Measurements from ENCODE around the gene ETNK2.

- TF ChIP-seq, protein P1, sequence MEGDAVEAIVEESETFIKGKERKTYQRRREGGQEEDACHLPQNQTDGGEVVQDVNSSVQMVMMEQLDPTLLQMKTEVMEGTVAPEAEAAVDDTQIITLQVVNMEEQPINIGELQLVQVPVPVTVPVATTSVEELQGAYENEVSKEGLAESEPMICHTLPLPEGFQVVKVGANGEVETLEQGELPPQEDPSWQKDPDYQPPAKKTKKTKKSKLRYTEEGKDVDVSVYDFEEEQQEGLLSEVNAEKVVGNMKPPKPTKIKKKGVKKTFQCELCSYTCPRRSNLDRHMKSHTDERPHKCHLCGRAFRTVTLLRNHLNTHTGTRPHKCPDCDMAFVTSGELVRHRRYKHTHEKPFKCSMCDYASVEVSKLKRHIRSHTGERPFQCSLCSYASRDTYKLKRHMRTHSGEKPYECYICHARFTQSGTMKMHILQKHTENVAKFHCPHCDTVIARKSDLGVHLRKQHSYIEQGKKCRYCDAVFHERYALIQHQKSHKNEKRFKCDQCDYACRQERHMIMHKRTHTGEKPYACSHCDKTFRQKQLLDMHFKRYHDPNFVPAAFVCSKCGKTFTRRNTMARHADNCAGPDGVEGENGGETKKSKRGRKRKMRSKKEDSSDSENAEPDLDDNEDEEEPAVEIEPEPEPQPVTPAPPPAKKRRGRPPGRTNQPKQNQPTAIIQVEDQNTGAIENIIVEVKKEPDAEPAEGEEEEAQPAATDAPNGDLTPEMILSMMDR (IDR thresholded peaks at IDR 0.05): no peak
- TF ChIP-seq HDAC2 (IDR thresholded peaks at IDR 0.05) (no peak), RFX5 (IDR thresholded peaks at IDR 0.05) (no peak), POLR2A (IDR thresholded peaks at IDR 0.05; ENCODE audit: low read length) (no peak), JUN (IDR thresholded peaks at IDR 0.05) (no peak), RCOR1 (IDR thresholded peaks at IDR 0.05; ENCODE audit: low read depth, low read length) (no peak), ZSCAN20 (CRISPR knock-in tag; IDR thresholded peaks at IDR 0.05) (no peak), NFE2L2 (conservative IDR thresholded peaks at IDR 0.05; ENCODE audit: low read length) (no peak), MAFK (IDR thresholded peaks at IDR 0.05; ENCODE audit: partially characterized antibody) (no peak), NR3C1 (IDR thresholded peaks at IDR 0.05) (no peak)
- TF ChIP-seq, protein P2, sequence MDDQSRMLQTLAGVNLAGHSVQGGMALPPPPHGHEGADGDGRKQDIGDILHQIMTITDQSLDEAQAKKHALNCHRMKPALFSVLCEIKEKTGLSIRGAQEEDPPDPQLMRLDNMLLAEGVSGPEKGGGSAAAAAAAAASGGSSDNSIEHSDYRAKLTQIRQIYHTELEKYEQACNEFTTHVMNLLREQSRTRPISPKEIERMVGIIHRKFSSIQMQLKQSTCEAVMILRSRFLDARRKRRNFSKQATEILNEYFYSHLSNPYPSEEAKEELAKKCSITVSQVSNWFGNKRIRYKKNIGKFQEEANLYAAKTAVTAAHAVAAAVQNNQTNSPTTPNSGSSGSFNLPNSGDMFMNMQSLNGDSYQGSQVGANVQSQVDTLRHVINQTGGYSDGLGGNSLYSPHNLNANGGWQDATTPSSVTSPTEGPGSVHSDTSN (IDR thresholded peaks at IDR 0.05): no peak
- TF ChIP-seq, protein P3, sequence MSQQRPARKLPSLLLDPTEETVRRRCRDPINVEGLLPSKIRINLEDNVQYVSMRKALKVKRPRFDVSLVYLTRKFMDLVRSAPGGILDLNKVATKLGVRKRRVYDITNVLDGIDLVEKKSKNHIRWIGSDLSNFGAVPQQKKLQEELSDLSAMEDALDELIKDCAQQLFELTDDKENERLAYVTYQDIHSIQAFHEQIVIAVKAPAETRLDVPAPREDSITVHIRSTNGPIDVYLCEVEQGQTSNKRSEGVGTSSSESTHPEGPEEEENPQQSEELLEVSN (IDR thresholded peaks at IDR 0.05; ENCODE audit: borderline replicate concordance, low read depth): no peak
These were observed 14.4 kb upstream of the ETNK2 start, which contains the start of gene REN for GRCh38 chr1:204166219-204166618.

All from A549 (cell line).